BJ (cell line): ENCODE data around the gene GSTM5. TPM values are rescaled to one million over a fixed set of nuclear protein-coding genes. Genes with fewer than 3 reads are reported as not detected.
"Not testable (repeated sequence)": the region's sequence is repeated elsewhere in the genome, so short reads cannot be mapped to it uniquely, and the experiment has no call there.

Experiments
- CTCF ChIA-PET: fragments of 350-600 bp; formaldehyde crosslinking; extraction: SDS; loops from one replicate; lab custom pipeline; 2021; ENCODE audit warnings: antibody characterized with exemption, inconsistent platforms; lab: Yijun Ruan, JAX
- POLR2A ChIA-PET: fragments of 300-600 bp; sonication (Branson Sonifier 250); formaldehyde crosslinking; extraction: SDS; loops from one replicate; lab custom pipeline; 2021; ENCODE audit warnings: antibody characterized with exemption; lab: Charles Lee
- DNase-seq: peaks from one replicate; pipeline ENCODE4 v3.0.0-alpha.2; 2011; ENCODE audit warnings: low read depth
- H3K27me3 ChIP-seq: 2 replicates; pipeline ENCODE4 v1.6.0; 2011; ENCODE audit warnings: low read length; ENCODE audit not compliant: control insufficient read depth, insufficient read depth
- H3K36me3 ChIP-seq: 2 replicates; pipeline ENCODE4 v1.5.1; 2011; ENCODE audit warnings: low read length; ENCODE audit not compliant: control insufficient read depth, insufficient read depth
- H3K4me3 ChIP-seq: 2 replicates; pipeline ENCODE4 v1.5.1; 2011; ENCODE audit warnings: low read depth, mild to moderate bottlenecking, control low read depth, low read length
- CTCF ChIP-seq: IDR thresholded peaks from 2 replicates; pipeline ENCODE4 v1.5.1; 2011; ENCODE audit warnings: low read depth, mild to moderate bottlenecking, control low read depth, inconsistent platforms, low read length, moderate library complexity; ENCODE audit not compliant: insufficient read depth
- polyA plus RNA-seq: library from polyadenylated mRNA; depleted of rRNA; stranded (reverse); fragments of >200 nt; gene quantifications from 2 replicates; pipeline ENCODE4 v1.2.3, GENCODE V29; 2011

GSTM5 gene
- polyA plus RNA-seq, 1 experiment = 1.5 TPM

GRCh38 chr1:109671067-109671466 is 41.0 kb upstream of the GSTM5 start:
- DNase-seq = no peak
- Histone ChIP-seq H3K36me3 (0 out of 2 replicates have a peak, but pooled peaks cover 3% of the 10 kb centered on the region), H3K4me3 (no peak overlapping the region), H3K27me3 (no peaks in the 10 kb centered on the region)
- ChIA-PET CTCF (interaction anchor here (0.8 kb wide), 1 partner anchor 20 kb away, joined by 3 read pairs; no protein-coding TSS in a partner anchor), POLR2A (no interaction called here)
- no peak for TF ChIP-seq CTCF

- POLR2A ChIA-PET, H3K4me3 ChIP-seq, CTCF ChIA-PET, H3K36me3 ChIP-seq, H3K27me3 ChIP-seq, DNase-seq: not testable (repeated sequence)
Measured at GRCh38 chr1:109673861-109674260, 38.2 kb upstream of the GSTM5 start.

GRCh38 chr1:109676683-109677381 is 35.2 kb upstream of the GSTM5 start:
- H3K36me3 ChIP-seq, DNase-seq, H3K27me3 ChIP-seq, POLR2A ChIA-PET, H3K4me3 ChIP-seq: not testable (repeated sequence)
- CTCF ChIA-PET = interaction anchor here (1.3 kb wide), 1 partner anchor 307 kb away, joined by 3 read pairs; the partner anchor contains the start of gene AHCYL1

GRCh38 chr1:109677459-109677858 is 34.6 kb upstream of the GSTM5 start:
- TF ChIP-seq CTCF = no peak
- ChIA-PET POLR2A (no interaction called here), CTCF (no interaction called here)
- H3K27me3 ChIP-seq = no peaks in the 10 kb centered on the region
- H3K4me3 ChIP-seq = no peak overlapping the region
- H3K36me3 ChIP-seq = no peaks in the 10 kb centered on the region
- no peak for DNase-seq

GRCh38 chr1:109678637-109679036 is 33.4 kb upstream of the GSTM5 start:
- POLR2A ChIA-PET, H3K36me3 ChIP-seq, H3K27me3 ChIP-seq, H3K4me3 ChIP-seq, DNase-seq, CTCF ChIA-PET: not testable (repeated sequence)

- H3K36me3 ChIP-seq, DNase-seq, H3K27me3 ChIP-seq, CTCF ChIA-PET, POLR2A ChIA-PET, H3K4me3 ChIP-seq: not testable (repeated sequence)
Measured at GRCh38 chr1:109684777-109685176, 27.3 kb upstream of the GSTM5 start.

- H3K36me3 ChIP-seq, POLR2A ChIA-PET, CTCF ChIA-PET, H3K27me3 ChIP-seq, H3K4me3 ChIP-seq, DNase-seq: not testable (repeated sequence)
Measured at GRCh38 chr1:109685399-109685798, 26.7 kb upstream of the GSTM5 start.

- CTCF ChIA-PET, H3K4me3 ChIP-seq, H3K36me3 ChIP-seq, POLR2A ChIA-PET, DNase-seq, H3K27me3 ChIP-seq: not testable (repeated sequence)
Measured at GRCh38 chr1:109685890-109686289, 26.2 kb upstream of the GSTM5 start.

GRCh38 chr1:109687109-109687508 is 24.9 kb upstream of the GSTM5 start:
- DNase-seq, CTCF ChIA-PET, POLR2A ChIA-PET: not testable (repeated sequence)

More at GRCh38 chr1:109687109-109687508, 24.9 kb upstream of the GSTM5 start:
- not testable (repeated sequence) for H3K27me3 ChIP-seq, H3K36me3 ChIP-seq, H3K4me3 ChIP-seq
